ENCODE data around the gene TRMT10A.
"Not testable (repeated sequence)": the region's sequence is repeated elsewhere in the genome, so short reads cannot be mapped to it uniquely, and the experiment has no call there.

TRMT10A gene

GRCh38 chr4:99574530-99575324 is 10.9 kb upstream of the TRMT10A start, which contains the start of gene MTTP:
Gene MTTP, plus strand, starts transcription at chr4:99574824. Its CDS starts 86 bp downstream, at chr4:99574910.
- peaks cover 18% of the 10 kb centered on the region for H3K27me3 Mint-ChIP-seq
- H3K27ac Mint-ChIP-seq, result no peak within 1 kb of the TSS
- no peaks in the 10 kb centered on the region for H3K4me1 Mint-ChIP-seq

DNA sequence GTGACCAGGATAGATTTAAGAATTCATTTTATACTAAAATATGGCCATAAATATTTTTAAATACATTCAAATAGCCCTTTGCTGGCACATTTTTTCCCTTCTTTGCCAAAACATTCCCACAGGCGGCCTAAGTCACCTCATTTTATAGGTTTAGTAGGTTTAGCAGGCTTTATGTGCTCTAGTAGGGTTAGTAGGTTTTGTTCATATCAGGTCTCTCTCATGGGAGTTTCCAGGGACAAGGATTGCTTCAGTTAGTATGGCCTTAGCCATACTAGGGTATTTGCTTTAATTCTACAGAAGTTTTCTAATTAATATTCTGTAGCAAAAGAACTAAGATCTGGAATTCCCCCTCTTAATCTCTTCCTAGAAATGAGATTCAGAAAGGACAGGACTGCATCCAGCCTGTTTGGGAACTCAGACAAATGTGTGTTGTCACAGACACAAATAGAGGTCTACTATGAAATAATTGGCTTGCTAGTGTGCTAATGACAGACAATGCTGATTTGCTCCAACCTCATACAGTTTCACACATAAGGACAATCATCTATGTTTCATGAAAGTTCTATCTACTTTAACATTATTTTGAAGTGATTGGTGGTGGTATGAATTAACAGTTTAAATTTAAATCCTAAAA is 10.0 kb upstream of the TRMT10A start:
- H3K27ac Mint-ChIP-seq, result no peak overlapping the region
- H3K36me3 Mint-ChIP-seq, result no peaks in the 10 kb centered on the region
- peaks cover 19% of the 10 kb centered on the region for H3K27me3 Mint-ChIP-seq

More at GRCh38 chr4:99574530-99575324, 10.9 kb upstream of the TRMT10A start, which contains the start of gene MTTP:
- Mint-ChIP-seq H3K9me3 (no peaks in the 10 kb centered on the region), H3K4me3 (no peak within 1 kb of the TSS), H3K36me3 (no peaks in the 10 kb centered on the region)

GRCh38 chr4:99572527-99573240 is 8.8 kb upstream of the TRMT10A start:
- Mint-ChIP-seq H3K36me3 (no peaks in the 10 kb centered on the region), H3K27me3 (peaks cover 27% of the 10 kb centered on the region), H3K4me3 (no peak overlapping the region), H3K4me1 (no peaks in the 10 kb centered on the region), H3K27ac (no peak overlapping the region), H3K9me3 (no peaks in the 10 kb centered on the region)

More for the DNA sequence above, 10.0 kb upstream of the TRMT10A start:
- H3K9me3 Mint-ChIP-seq, result no peaks in the 10 kb centered on the region
- no peaks in the 10 kb centered on the region for H3K4me1 Mint-ChIP-seq
- H3K4me3 Mint-ChIP-seq, result no peak overlapping the region

DNA sequence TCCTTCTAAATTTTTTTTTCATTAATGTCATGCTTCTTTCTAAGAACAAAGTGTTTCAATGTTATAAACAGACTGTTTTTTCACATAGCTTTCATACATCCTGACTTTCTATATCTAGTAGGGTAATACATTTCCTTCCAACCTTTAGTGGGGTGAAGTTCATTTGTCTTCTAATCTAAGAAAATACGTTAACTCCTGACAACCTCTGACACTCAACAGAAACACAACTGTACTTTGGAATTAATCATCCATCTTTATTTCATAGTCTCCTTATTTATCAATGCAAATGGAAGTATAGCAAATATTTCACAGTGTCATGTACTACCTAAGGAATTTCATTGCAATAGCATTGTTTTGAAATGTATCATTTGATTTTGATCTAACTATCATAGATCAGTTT is 8.0 kb upstream of the TRMT10A start:
- H3K4me3 Mint-ChIP-seq, result no peak overlapping the region

DNA sequence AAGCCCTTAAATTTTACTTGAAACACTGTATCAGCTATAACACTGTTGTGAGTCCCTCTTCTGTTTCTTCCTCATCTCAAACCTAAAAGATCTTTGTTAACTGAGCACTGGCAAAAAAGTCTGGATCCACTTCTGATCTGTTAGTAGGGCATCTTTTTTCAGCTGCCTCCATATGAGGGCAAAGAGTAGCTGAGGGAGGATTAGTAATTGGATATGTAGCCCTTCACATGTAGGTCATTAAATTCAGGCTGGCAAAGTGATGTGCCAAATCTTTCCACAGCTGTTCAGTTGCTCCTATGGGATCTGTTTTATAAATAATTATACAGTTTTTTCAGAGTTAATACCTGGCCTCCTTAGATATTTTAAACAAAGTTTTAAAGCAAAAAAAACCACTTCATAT is 1.1 kb upstream of the TRMT10A start:
- H3K27me3 Mint-ChIP-seq, result peaks cover 25% of the 10 kb centered on the region
- no peak overlapping the region for H3K27ac Mint-ChIP-seq
- H3K9me3 Mint-ChIP-seq, result no peaks in the 10 kb centered on the region
- no peaks in the 10 kb centered on the region for H3K36me3 Mint-ChIP-seq
- H3K4me3 Mint-ChIP-seq, result no peak overlapping the region
- peaks cover 33% of the 10 kb centered on the region for H3K4me1 Mint-ChIP-seq

More for the DNA sequence above, 8.0 kb upstream of the TRMT10A start:
- H3K36me3 Mint-ChIP-seq, result no peaks in the 10 kb centered on the region
- no peaks in the 10 kb centered on the region for H3K9me3 Mint-ChIP-seq
- H3K4me1 Mint-ChIP-seq, result no peaks in the 10 kb centered on the region
- no peak overlapping the region for H3K27ac Mint-ChIP-seq
- peaks cover 34% of the 10 kb centered on the region for H3K27me3 Mint-ChIP-seq

DNA sequence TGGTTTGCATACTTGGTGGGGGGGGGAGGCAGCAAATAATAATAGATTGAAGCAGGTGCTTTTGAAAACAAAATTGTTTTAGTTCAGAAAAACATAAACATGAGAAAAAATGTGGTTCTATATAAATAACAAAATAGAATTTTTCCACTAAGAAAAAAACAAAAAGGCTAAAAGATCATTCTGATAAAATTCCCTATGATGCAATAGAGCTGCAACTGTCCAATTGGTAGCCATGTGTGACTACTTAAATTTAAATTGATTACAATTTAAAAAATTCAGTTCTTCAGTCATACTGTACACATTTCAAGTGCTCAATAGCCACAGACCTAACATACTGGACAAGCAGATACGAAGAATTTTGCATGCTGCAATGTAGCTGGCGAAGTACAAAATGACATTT is 11.0 kb downstream of the TRMT10A start:
- H3K9me3 Mint-ChIP-seq, result no peaks in the 10 kb centered on the region
- H3K27ac Mint-ChIP-seq, result no peak overlapping the region
- no peaks in the 10 kb centered on the region for H3K4me1 Mint-ChIP-seq
- peaks cover 12% of the 10 kb centered on the region for H3K36me3 Mint-ChIP-seq
- no peak overlapping the region for H3K4me3 Mint-ChIP-seq
- no peaks in the 10 kb centered on the region for H3K27me3 Mint-ChIP-seq

DNA sequence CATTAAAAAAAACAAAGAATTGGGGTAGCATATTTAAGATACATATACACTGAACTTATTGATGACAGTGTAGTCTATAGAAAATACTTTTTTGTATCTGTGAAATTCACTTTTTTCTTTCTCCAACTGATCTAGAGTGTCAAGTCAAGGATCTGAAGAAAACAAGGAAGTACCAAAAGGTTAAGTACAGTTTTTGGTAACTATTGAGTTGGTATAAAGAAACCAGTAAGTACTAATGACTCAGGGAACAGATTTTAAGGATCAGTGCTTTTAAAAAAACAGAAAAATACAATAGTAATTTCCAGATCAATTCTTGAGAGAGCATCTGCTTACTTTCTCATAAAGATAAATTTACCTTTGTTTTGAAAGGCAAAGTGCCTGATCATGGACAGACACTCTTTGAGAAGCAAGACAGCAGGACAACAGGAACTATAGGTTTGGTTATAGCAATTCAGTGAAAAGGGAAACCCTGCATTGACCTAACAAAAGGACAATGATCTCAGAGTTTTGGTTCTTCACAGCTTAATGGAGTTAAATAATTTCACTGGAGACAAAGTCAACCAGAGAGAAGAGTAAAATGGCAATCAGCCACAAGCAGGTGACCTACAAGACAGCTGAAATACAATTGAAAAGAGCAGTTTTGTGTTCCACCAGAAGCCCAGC is 23.4 kb downstream of the TRMT10A start:
- Mint-ChIP-seq H3K4me1 (no peaks in the 10 kb centered on the region), H3K27ac (no peak overlapping the region), H3K27me3 (no peaks in the 10 kb centered on the region), H3K36me3 (peaks cover 4% of the 10 kb centered on the region), H3K4me3 (no peak overlapping the region), H3K9me3 (peaks cover 10% of the 10 kb centered on the region)

- Mint-ChIP-seq H3K4me1 (no peaks in the 10 kb centered on the region), H3K9me3 (no peaks in the 10 kb centered on the region), H3K27ac (no peak overlapping the region), H3K4me3 (no peak overlapping the region), H3K27me3 (no peaks in the 10 kb centered on the region), H3K36me3 (peaks cover 3% of the 10 kb centered on the region)
Measured at GRCh38 chr4:99537674-99538073, 26.2 kb downstream of the TRMT10A start.

DNA sequence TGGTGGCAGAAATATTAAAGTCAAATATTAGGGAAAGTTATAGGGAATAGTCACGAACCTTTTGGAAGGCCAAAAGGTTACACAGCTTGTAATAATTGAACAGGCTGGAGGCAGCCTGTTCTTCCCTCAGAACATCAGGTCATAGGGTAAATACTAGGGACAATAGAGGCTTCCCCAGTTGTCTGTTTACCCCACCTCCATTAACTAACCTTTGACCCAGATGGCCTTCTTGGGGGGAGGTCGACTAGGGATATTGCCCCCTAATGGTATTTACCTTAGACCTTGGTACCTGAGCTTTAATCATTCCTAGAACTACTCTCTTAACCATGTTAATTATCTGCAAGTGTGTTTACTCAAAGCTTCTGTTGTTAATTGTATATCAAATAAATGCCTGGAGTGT is 27.0 kb downstream of the TRMT10A start:
- Mint-ChIP-seq H3K4me3 (no peak overlapping the region), H3K36me3 (peaks cover 3% of the 10 kb centered on the region), H3K9me3 (no peaks in the 10 kb centered on the region), H3K4me1 (no peaks in the 10 kb centered on the region), H3K27ac (no peak overlapping the region), H3K27me3 (no peaks in the 10 kb centered on the region)

DNA sequence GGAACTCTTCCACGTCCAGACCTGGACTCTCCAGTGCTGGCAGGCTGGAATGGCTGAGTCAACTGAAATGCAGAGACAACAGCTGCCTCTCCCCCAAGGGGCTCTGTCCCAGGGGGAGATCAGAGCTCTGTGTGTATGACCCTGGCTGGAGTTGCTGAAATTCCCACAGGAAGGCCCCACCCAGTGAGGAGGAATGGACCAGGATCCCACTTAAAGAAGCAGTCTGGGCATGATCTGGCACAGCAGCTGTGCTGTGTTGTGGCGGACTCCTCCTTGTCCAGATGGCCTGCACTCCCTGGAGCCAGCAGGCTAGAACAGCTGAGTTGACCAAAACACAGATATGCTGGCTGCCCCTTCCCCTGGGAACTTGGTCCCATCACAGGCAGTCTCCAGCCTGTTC is 27.6 kb downstream of the TRMT10A start:
- Mint-ChIP-seq H3K36me3 (peaks cover 3% of the 10 kb centered on the region), H3K4me1 (no peaks in the 10 kb centered on the region), H3K9me3 (no peaks in the 10 kb centered on the region), H3K27ac (no peak overlapping the region), H3K4me3 (no peak overlapping the region), H3K27me3 (no peaks in the 10 kb centered on the region)

DNA sequence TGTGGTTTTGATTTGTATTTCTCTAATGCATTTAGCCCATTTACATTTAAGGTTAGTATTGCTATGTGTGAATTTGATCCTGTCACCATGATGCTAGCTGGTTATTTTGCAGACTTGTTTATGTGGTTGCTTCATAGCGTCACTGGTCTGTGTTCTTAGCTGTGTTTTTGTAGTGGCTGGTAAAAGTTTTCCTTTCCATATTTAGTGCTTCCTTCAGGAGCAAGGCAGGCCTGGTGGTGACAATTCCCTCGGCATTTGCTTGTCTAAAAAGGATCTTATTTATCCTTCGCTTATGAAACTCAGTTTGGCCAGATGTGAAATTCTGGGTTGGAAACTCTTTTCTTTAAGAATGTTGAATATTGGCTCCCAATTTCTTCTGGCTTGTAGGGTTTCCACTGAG is 29.1 kb downstream of the TRMT10A start:
- not testable (repeated sequence) for H3K9me3 Mint-ChIP-seq, H3K4me3 Mint-ChIP-seq, H3K27ac Mint-ChIP-seq, H3K36me3 Mint-ChIP-seq, H3K27me3 Mint-ChIP-seq, H3K4me1 Mint-ChIP-seq

DNA sequence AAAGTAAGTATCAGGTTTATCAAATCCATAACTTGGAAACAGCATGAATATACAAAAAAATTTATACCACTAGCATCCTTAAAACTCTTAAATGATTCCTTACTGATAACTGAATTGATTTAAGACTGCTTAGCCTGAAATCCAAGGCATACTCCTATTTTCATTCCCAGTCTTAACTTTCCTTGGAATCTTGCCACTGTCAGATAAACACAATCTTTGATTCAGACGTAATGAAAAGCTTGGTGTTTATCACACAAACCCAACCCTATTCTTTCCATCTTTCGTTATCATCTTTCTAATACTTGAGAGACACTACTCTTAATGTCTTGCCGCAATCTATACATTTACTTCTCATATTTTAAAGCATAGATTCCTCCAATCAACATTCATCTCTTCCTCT is 33.9 kb downstream of the TRMT10A start:
- H3K9me3 Mint-ChIP-seq, result no peaks in the 10 kb centered on the region
- H3K27me3 Mint-ChIP-seq, result no peaks in the 10 kb centered on the region
- no peak overlapping the region for H3K4me3 Mint-ChIP-seq
- H3K27ac Mint-ChIP-seq, result no peak overlapping the region
- no peaks in the 10 kb centered on the region for H3K4me1 Mint-ChIP-seq
- H3K36me3 Mint-ChIP-seq, result no peaks in the 10 kb centered on the region

DNA sequence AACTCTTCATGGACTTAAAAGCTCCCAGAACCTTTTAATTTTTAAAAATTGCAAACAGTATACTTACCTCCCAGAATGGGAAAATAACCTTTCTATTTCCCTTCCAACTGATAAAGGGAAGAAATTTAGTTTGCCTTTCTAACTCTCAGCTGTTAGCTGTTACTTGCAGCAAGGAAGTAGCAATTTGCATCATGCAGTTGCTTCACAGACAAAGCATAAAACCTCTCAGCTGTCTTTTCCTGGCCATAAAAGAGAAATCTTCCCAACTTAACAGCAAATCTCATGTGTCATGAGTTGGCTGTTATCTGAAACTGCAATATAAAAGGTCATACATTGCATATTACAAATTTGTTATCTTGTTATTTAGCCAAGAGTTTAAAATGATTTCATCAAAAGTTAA is 34.6 kb downstream of the TRMT10A start:
- H3K4me1 Mint-ChIP-seq, result no peaks in the 10 kb centered on the region
- no peaks in the 10 kb centered on the region for H3K9me3 Mint-ChIP-seq
- H3K27ac Mint-ChIP-seq, result no peak overlapping the region
- no peaks in the 10 kb centered on the region for H3K36me3 Mint-ChIP-seq
- H3K4me3 Mint-ChIP-seq, result no peak overlapping the region
- no peaks in the 10 kb centered on the region for H3K27me3 Mint-ChIP-seq

- no peaks in the 10 kb centered on the region for H3K27me3 Mint-ChIP-seq
- H3K9me3 Mint-ChIP-seq, result no peaks in the 10 kb centered on the region
- H3K27ac Mint-ChIP-seq, result no peak overlapping the region
- H3K4me1 Mint-ChIP-seq, result no peaks in the 10 kb centered on the region
- no peaks in the 10 kb centered on the region for H3K36me3 Mint-ChIP-seq
- H3K4me3 Mint-ChIP-seq, result no peak overlapping the region
Measured at GRCh38 chr4:99518601-99519295, 45.1 kb downstream of the TRMT10A start.

DNA sequence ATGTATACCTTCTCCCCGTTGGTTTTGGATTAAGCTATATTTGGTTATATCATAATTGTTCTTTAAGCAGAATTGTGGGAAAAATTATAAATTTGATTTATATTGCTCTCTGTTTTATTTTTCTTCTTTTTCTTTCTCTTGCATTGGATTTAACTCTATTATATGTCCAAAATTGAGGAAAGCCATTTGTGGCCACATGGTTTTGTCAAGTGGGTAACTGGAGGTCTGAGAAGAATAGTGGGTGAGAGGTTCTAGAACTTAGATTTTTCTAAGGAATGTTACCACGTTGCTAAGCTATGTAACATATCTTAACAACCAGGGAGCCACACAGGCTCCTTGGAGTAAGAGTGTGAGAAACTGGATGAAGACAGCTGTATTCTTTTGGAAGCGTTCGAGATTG is 53.1 kb downstream of the TRMT10A start, which contains the start of gene C4orf17:
Gene C4orf17, plus strand, starts transcription at position 301 of the 400 bp plus-strand sequence. CDS start 2,061 bp downstream, outside the sequence.
- Mint-ChIP-seq H3K36me3 (peaks cover 1% of the 10 kb centered on the region), H3K27ac (peak within 1 kb of the TSS; percentile 30), H3K9me3 (peaks cover 6% of the 10 kb centered on the region), H3K27me3 (no peaks in the 10 kb centered on the region), H3K4me3 (no peak within 1 kb of the TSS), H3K4me1 (peaks cover 47% of the 10 kb centered on the region)

Data from activated naive CD4-positive, alpha-beta T cell treated with anti-CD3 and anti-CD28 coated beads, Interleukin-2, amount 50 U/mL, for 24 hours (primary cell).